A549 (cell line): Measurements from ENCODE around the gene LAMTOR3.

Experiments used
- CEBPB ChIP-seq, 2 experiments: fragments of >200 bp in 1 of 2; sonication (Bioruptor Twin) in 1 of 2; formaldehyde crosslinking in 1 of 2; IDR thresholded peaks; 2 replicates each; pipeline ENCODE4 v1.6.1; 2012 to 2016
- CTCF ChIP-seq: fragments of >200 bp; sonication (Bioruptor Twin); formaldehyde crosslinking; IDR thresholded peaks from 3 replicates; pipeline ENCODE4 v1.5.1; 2016
- HES2 ChIP-seq: fragments of >200 bp; sonication (Bioruptor Twin); formaldehyde crosslinking; IDR thresholded peaks from 2 replicates; pipeline ENCODE4 v1.6.1; 2016
- KDM1A ChIP-seq: fragments of 200-600 bp; sonication (generic); IDR thresholded peaks from 2 replicates; pipeline ENCODE4 v1.6.1; 2016; ENCODE audit warnings: low read depth, mild to moderate bottlenecking
- POLR2A ChIP-seq: IDR thresholded peaks from 2 replicates; pipeline ENCODE4 v1.6.1; 2012; ENCODE audit warnings: mild to moderate bottlenecking, low read length

GRCh38 chr4:99861120-99861905 is 32.9 kb downstream of the LAMTOR3 start:
- TF ChIP-seq CTCF: no peak
- TF ChIP-seq POLR2A: no peak
- no peak for TF ChIP-seq CEBPB (IDR thresholded peaks at IDR 0.05)
- TF ChIP-seq KDM1A: no peak
- no peak for TF ChIP-seq HES2
